ENCODE data around the gene C19orf25.
A peak's percentile ranks its signal among the peaks of the same experiment; 100 is the strongest.

Gene C19orf25

GRCh38 chr19:1496714-1497577 is 17.9 kb upstream of the C19orf25 start:
- no peak for DNase-seq

GRCh38 chr19:1495799-1496713 is 17.0 kb upstream of the C19orf25 start:
- DNase-seq, result no peak

GRCh38 chr19:1495051-1495798 is 16.2 kb upstream of the C19orf25 start:
- no peak for DNase-seq

DNA sequence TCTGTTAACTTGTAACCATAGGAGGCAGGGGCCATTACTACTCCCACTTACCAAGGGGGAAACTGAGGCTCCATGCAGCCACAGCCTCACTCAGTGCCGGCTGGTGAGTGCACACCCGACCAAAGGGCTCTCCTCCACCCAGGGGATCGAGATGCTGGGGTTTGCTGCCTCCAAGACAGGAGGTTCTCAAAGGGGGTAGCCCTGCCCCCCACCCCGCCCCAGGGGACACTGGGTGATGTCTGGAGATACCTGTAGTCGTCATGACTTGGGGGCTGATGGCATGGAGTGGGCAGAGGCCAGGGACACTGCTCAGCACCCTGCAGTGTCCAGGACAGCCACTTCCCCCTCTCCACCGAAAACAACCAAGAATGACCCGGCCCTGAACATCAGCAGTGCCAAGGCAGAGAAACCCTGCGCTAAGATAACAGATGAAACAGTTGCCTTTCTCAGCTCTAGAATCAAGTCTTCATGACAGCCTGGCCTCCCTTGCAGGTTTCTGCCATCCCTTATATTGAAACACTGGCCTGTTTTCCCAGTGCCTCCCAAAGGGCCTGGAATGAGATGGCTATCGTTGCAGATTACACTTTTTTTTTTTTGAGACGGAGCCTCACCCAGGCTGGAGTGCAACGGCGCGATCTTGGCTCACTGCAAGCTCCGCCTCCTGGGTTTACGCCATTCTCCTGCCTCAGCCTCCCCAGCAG is 15.2 kb upstream of the C19orf25 start:
- no peak for DNase-seq

GRCh38 chr19:1492474-1493006 is 13.5 kb upstream of the C19orf25 start:
- no peak for DNase-seq

DNA sequence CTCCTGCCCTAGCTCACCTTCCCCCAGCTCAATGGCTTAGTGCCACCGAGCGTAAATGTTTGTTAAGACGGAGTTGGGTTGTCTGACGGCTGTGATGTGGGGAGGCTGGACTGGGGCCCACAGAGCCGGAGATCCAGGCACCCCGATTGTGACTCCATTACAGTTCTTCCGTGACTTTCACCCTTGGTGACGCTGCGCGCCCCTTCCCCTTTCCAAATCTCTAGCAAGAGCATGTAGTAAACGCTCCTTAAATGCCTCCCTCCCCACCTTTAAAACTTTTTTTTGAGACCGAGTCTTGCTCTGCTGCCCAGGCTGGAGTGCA is 12.8 kb upstream of the C19orf25 start:
- no peak for DNase-seq

DNA sequence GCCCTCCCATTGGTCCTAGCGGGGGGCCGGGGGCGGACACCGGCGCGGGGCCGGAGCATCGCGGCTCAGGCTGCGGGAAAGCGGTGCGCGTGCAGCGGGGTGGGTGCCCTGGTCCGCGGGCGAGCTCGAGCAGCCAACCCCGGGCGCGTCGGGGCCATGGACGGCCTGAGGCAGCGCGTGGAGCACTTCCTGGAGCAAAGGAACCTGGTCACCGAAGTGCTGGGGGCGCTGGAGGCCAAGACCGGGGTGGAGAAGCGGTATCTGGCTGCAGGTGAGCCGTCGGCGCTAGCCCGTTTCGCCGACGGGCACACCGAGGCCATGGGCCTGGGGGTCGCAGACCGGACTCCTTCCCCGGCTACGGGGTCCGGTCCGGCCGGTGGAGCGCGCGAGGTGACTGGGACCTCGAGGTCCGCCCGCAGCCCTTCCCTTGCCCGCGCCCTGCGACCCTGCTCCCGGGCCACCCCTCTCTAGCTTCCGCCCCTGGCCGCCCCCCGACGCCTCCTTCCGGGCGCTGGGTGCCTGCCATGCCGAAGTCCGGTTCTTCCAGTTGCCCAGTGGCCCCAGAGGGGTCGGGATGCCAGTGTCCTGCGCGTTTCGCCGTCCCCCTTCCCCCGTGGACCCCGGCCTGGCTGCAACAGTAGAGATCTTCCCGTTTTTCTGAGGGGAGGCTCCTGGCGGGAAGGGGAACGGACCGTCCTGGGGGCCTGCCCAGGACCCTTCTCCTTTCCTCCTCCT is 12.3 kb upstream of the C19orf25 start, which contains the start of gene REEP6:
Gene REEP6 (plus strand): TSS at position 68 of the 735 bp plus-strand sequence. CDS start 89 bp downstream, at position 157.
- DNase-seq, result no peak

- peak; percentile 99 for DNase-seq
These were observed 11.5 kb upstream of the C19orf25 start, which contains the start of gene PCSK4 for GRCh38 chr19:1490311-1491113. PCSK4 (minus strand) TSS chr19:1490350; CDS start chr19:1490346, 4 bp downstream.

- DNase-seq, result no peak
These were observed 10.7 kb upstream of the C19orf25 start for GRCh38 chr19:1489463-1490310.

- DNase-seq, result no peak
These were observed 9.2 kb upstream of the C19orf25 start for GRCh38 chr19:1488282-1488601.

DNA sequence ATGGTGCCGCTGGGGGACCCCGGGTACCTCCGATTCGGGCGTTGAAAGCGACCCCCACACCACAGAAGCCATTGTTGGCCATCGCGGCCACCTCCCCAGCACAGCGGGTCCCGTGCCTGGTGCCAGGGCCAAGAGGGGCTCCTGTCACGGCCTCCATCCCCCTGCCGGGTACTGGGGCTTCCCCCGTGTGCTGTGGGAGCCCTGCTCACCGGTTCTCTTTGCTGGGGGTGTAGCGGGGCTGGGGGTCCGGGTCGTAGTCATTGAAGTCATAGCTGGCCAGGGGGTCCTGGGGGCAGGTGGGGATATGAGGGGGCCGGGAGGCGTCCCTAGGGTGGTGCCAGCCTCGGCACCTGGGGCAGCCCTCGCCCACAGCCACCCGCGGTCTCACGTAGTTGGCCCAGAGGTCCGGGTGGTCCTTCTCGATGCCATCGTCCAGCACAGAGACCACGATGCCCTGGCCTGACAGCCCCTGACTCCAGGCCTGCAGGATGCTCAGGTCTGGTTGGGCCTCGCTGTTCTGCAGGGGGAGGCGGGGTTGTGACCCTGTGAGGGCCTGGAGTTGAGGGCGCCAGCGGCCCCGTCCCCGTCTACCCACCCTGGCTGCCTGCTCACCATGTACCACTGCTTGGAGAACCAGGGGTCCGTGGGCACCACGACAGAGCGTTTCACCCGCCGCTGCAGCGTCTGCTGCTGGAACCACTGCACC is 8.7 kb upstream of the C19orf25 start:
- no peak for DNase-seq

- DNase-seq, result no peak
These were observed 7.9 kb upstream of the C19orf25 start for GRCh38 chr19:1486720-1487575.

DNA sequence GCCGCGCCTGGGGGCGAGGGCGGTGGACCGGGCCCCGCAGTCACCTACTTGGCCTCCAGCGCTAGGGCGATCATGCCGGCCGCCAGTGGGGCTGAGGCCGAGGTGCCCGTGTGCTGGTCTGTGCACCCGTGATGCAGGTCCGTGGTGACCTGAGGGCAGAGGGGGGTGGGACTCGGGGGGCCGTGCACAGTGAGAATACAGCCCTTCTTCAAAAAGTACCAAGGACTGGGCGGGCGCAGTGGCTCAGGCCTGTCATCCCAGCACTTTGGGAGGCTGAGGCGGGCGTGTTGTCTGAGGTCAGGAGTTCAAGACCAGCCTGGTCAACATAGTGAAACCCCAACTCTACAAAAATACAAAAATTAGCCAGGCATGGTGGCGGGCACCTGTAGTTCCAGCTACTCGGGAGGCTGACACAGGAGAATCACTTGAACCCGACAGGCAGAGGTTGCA is 5.0 kb upstream of the C19orf25 start:
- no peak for DNase-seq

DNA sequence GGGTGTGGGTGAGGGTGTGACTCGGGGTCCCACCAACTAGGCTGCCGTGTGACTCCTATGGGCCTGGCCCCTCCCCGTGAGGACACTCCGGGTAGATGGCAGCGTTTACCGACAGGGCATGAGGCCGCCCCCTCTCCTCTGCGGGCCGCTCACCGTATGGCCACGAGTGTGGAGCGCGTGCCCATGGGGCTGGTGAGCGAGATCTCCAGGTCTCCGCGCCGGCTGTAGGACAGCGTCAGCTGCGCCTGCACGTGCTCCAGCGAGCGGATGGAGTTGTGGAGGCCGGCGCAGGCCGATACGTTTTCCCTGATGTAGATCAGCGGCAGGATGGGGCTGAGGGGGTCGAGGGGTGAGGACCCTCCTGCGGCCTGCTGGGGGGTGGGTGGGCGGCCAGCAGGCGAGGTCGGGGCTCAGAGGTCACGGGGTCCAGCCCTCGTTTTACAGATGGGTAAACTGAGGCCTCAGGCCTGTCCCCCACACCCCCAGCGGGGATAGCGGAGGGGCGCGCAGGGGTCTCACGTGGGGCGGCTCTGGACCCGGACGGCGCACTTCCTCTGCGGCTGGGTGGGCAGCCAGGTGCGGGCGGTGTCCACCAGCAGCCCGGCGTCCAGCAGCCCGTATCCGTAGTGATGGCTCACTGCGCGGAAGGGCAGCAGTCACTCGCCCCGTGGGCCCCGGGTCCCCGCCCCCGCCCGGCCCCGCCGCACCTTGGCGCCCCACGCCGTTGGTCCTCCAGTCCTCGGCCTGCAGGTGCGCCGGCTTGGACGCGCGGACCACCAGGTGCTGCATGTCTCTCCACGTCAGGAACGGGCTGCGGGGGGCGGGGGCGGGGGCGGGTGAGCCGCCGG is 4.3 kb upstream of the C19orf25 start:
- DNase-seq, result no peak

GRCh38 chr19:1482361-1483130 is 3.5 kb upstream of the C19orf25 start:
- DNase-seq, result no peak

- DNase-seq, result no peak
These were observed 2.9 kb upstream of the C19orf25 start for GRCh38 chr19:1481893-1482360.
